ENCODE results near the gene CPAMD8.
"Not testable (repeated sequence)": the region's sequence is repeated elsewhere in the genome, so short reads cannot be mapped to it uniquely, and the experiment has no call there.

Gene CPAMD8

GRCh38 chr19:16874978-16875299 is 151.7 kb downstream of the CPAMD8 start:
- not testable (repeated sequence) for H3K4me1 ChIP-seq (ENCODE audit: insufficient read depth, low read length); H3K27me3 ChIP-seq (ENCODE audit: control insufficient read depth in 1 of 2, insufficient read depth in 2 of 2, low read length in 2 of 2); H3K9ac ChIP-seq (ENCODE audit: low read length); H3K9me3 ChIP-seq (ENCODE audit: low read length); H3K4me3 ChIP-seq (ENCODE audit: low read depth in 1 of 2, low read length in 2 of 2); H3K27ac ChIP-seq (ENCODE audit: low read depth, low read length)
- H3K36me3 ChIP-seq (ENCODE audit: insufficient read depth, low read length): peaks cover 64% of the 10 kb centered on the region

GRCh38 chr19:16874250-16874977 is 152.2 kb downstream of the CPAMD8 start:
- Histone ChIP-seq H3K27ac (ENCODE audit: low read depth, low read length) (no peak overlapping the region), H3K4me1 (ENCODE audit: insufficient read depth, low read length) (no peaks in the 10 kb centered on the region), H3K27me3 (ENCODE audit: control insufficient read depth in 1 of 2, insufficient read depth in 2 of 2, low read length in 2 of 2) (no peaks in the 10 kb centered on the region)

GRCh38 chr19:16873594-16873993 is 153.0 kb downstream of the CPAMD8 start:
- H3K36me3 ChIP-seq (ENCODE audit: insufficient read depth, low read length): peaks cover 60% of the 10 kb centered on the region
- H3K27me3 ChIP-seq (ENCODE audit: control insufficient read depth in 1 of 2, insufficient read depth in 2 of 2, low read length in 2 of 2): no peaks in the 10 kb centered on the region
- H3K27ac ChIP-seq (ENCODE audit: low read depth, low read length): no peak overlapping the region
- H3K4me1 ChIP-seq (ENCODE audit: insufficient read depth, low read length): no peaks in the 10 kb centered on the region
- H3K9me3 ChIP-seq (ENCODE audit: low read length): no peaks in the 10 kb centered on the region
- no peak overlapping the region for H3K9ac ChIP-seq (ENCODE audit: low read length)
- no peak overlapping the region for H3K4me3 ChIP-seq (ENCODE audit: low read depth in 1 of 2, low read length in 2 of 2)

More at GRCh38 chr19:16874250-16874977, 152.2 kb downstream of the CPAMD8 start:
- Histone ChIP-seq H3K36me3 (ENCODE audit: insufficient read depth, low read length) (peaks cover 60% of the 10 kb centered on the region), H3K9ac (ENCODE audit: low read length) (no peak overlapping the region), H3K9me3 (ENCODE audit: low read length) (no peaks in the 10 kb centered on the region), H3K4me3 (ENCODE audit: low read depth in 1 of 2, low read length in 2 of 2) (no peak overlapping the region)

GRCh38 chr19:16872728-16873127 is 153.9 kb downstream of the CPAMD8 start:
- Histone ChIP-seq H3K27me3 (ENCODE audit: control insufficient read depth in 1 of 2, insufficient read depth in 2 of 2, low read length in 2 of 2) (no peaks in the 10 kb centered on the region), H3K9me3 (ENCODE audit: low read length) (no peaks in the 10 kb centered on the region), H3K9ac (ENCODE audit: low read length) (no peak overlapping the region), H3K4me3 (ENCODE audit: low read depth in 1 of 2, low read length in 2 of 2) (no peak overlapping the region), H3K36me3 (ENCODE audit: insufficient read depth, low read length) (peaks cover 60% of the 10 kb centered on the region), H3K4me1 (ENCODE audit: insufficient read depth, low read length) (no peaks in the 10 kb centered on the region), H3K27ac (ENCODE audit: low read depth, low read length) (no peak overlapping the region)

- no peaks in the 10 kb centered on the region for H3K4me1 ChIP-seq (ENCODE audit: insufficient read depth, low read length)
- peaks cover 60% of the 10 kb centered on the region for H3K36me3 ChIP-seq (ENCODE audit: insufficient read depth, low read length)
- no peaks in the 10 kb centered on the region for H3K27me3 ChIP-seq (ENCODE audit: control insufficient read depth in 1 of 2, insufficient read depth in 2 of 2, low read length in 2 of 2)
- no peak overlapping the region for H3K4me3 ChIP-seq (ENCODE audit: low read depth in 1 of 2, low read length in 2 of 2)
- H3K9ac ChIP-seq (ENCODE audit: low read length): no peak overlapping the region
- no peak overlapping the region for H3K27ac ChIP-seq (ENCODE audit: low read depth, low read length)
- H3K9me3 ChIP-seq (ENCODE audit: low read length): no peaks in the 10 kb centered on the region
Measured at GRCh38 chr19:16871871-16872270, 154.7 kb downstream of the CPAMD8 start.

GRCh38 chr19:16869331-16869972 is 157.2 kb downstream of the CPAMD8 start:
- no peaks in the 10 kb centered on the region for H3K27me3 ChIP-seq (ENCODE audit: control insufficient read depth in 1 of 2, insufficient read depth in 2 of 2, low read length in 2 of 2)
- H3K4me3 ChIP-seq (ENCODE audit: low read depth in 1 of 2, low read length in 2 of 2): no peak overlapping the region
- H3K9ac ChIP-seq (ENCODE audit: low read length): no peak overlapping the region
- H3K27ac ChIP-seq (ENCODE audit: low read depth, low read length): no peak overlapping the region
- H3K4me1 ChIP-seq (ENCODE audit: insufficient read depth, low read length): no peaks in the 10 kb centered on the region
- peaks cover 69% of the 10 kb centered on the region for H3K36me3 ChIP-seq (ENCODE audit: insufficient read depth, low read length)
- no peaks in the 10 kb centered on the region for H3K9me3 ChIP-seq (ENCODE audit: low read length)

- H3K27ac ChIP-seq (ENCODE audit: low read depth, low read length): no peak overlapping the region
Measured at GRCh38 chr19:16868423-16869130, 158.0 kb downstream of the CPAMD8 start.

GRCh38 chr19:16867211-16867610 is 159.4 kb downstream of the CPAMD8 start:
- Histone ChIP-seq H3K36me3 (ENCODE audit: insufficient read depth, low read length) (peaks cover 68% of the 10 kb centered on the region), H3K9me3 (ENCODE audit: low read length) (no peaks in the 10 kb centered on the region), H3K27ac (ENCODE audit: low read depth, low read length) (no peak overlapping the region), H3K9ac (ENCODE audit: low read length) (no peak overlapping the region), H3K4me3 (ENCODE audit: low read depth in 1 of 2, low read length in 2 of 2) (no peak overlapping the region), H3K4me1 (ENCODE audit: insufficient read depth, low read length) (no peaks in the 10 kb centered on the region), H3K27me3 (ENCODE audit: control insufficient read depth in 1 of 2, insufficient read depth in 2 of 2, low read length in 2 of 2) (no peaks in the 10 kb centered on the region)

More at GRCh38 chr19:16868423-16869130, 158.0 kb downstream of the CPAMD8 start:
- H3K9me3 ChIP-seq (ENCODE audit: low read length): no peaks in the 10 kb centered on the region
- H3K27me3 ChIP-seq (ENCODE audit: control insufficient read depth in 1 of 2, insufficient read depth in 2 of 2, low read length in 2 of 2): no peaks in the 10 kb centered on the region
- H3K36me3 ChIP-seq (ENCODE audit: insufficient read depth, low read length): peaks cover 68% of the 10 kb centered on the region
- H3K4me1 ChIP-seq (ENCODE audit: insufficient read depth, low read length): no peaks in the 10 kb centered on the region
- no peak overlapping the region for H3K4me3 ChIP-seq (ENCODE audit: low read depth in 1 of 2, low read length in 2 of 2)
- H3K9ac ChIP-seq (ENCODE audit: low read length): no peak overlapping the region

GRCh38 chr19:16862826-16863415 is 163.7 kb downstream of the CPAMD8 start:
- Histone ChIP-seq H3K9ac (ENCODE audit: low read length) (no peak overlapping the region), H3K27ac (ENCODE audit: low read depth, low read length) (no peak overlapping the region), H3K36me3 (ENCODE audit: insufficient read depth, low read length) (peaks cover 61% of the 10 kb centered on the region), H3K4me3 (ENCODE audit: low read depth in 1 of 2, low read length in 2 of 2) (no peak overlapping the region), H3K4me1 (ENCODE audit: insufficient read depth, low read length) (no peaks in the 10 kb centered on the region), H3K9me3 (ENCODE audit: low read length) (no peaks in the 10 kb centered on the region), H3K27me3 (ENCODE audit: control insufficient read depth in 1 of 2, insufficient read depth in 2 of 2, low read length in 2 of 2) (no peaks in the 10 kb centered on the region)

GRCh38 chr19:16861834-16862233 is 164.8 kb downstream of the CPAMD8 start:
- H3K27me3 ChIP-seq (ENCODE audit: control insufficient read depth in 1 of 2, insufficient read depth in 2 of 2, low read length in 2 of 2): no peaks in the 10 kb centered on the region
- no peak overlapping the region for H3K27ac ChIP-seq (ENCODE audit: low read depth, low read length)
- no peak overlapping the region for H3K9ac ChIP-seq (ENCODE audit: low read length)
- H3K4me1 ChIP-seq (ENCODE audit: insufficient read depth, low read length): no peaks in the 10 kb centered on the region
- H3K9me3 ChIP-seq (ENCODE audit: low read length): no peaks in the 10 kb centered on the region
- no peak overlapping the region for H3K4me3 ChIP-seq (ENCODE audit: low read depth in 1 of 2, low read length in 2 of 2)
- peaks cover 51% of the 10 kb centered on the region for H3K36me3 ChIP-seq (ENCODE audit: insufficient read depth, low read length)

- no peaks in the 10 kb centered on the region for H3K27me3 ChIP-seq (ENCODE audit: control insufficient read depth in 1 of 2, insufficient read depth in 2 of 2, low read length in 2 of 2)
- H3K9ac ChIP-seq (ENCODE audit: low read length): no peak overlapping the region
- H3K27ac ChIP-seq (ENCODE audit: low read depth, low read length): no peak overlapping the region
- H3K36me3 ChIP-seq (ENCODE audit: insufficient read depth, low read length): peaks cover 43% of the 10 kb centered on the region
- H3K4me3 ChIP-seq (ENCODE audit: low read depth in 1 of 2, low read length in 2 of 2): no peak overlapping the region
- no peaks in the 10 kb centered on the region for H3K4me1 ChIP-seq (ENCODE audit: insufficient read depth, low read length)
- H3K9me3 ChIP-seq (ENCODE audit: low read length): no peaks in the 10 kb centered on the region
Measured at GRCh38 chr19:16861011-16861410, 165.6 kb downstream of the CPAMD8 start.
